Cerebellar cortex (tissue), 1 donor: ENCODE data around the gene ACAA2.

Experiments used
- DNase-seq: peaks from one replicate; pipeline ENCODE4 v3.0.0-alpha.2; 2015; ENCODE audit warnings: low spot score

The ACAA2 gene

GRCh38 chr18:49813319-49814146 is at the start of gene ACAA2:
Gene ACAA2 (minus strand): TSS chr18:49813533. CDS start chr18:49813484, 49 bp downstream.
- peak; percentile 79 for DNase-seq

GRCh38 chr18:49862656-49863385 is 49.5 kb upstream of the ACAA2 start:
- DNase-seq, result peak; percentile 91

GRCh38 chr18:49861659-49862058 is 48.3 kb upstream of the ACAA2 start:
- peak; percentile 52 for DNase-seq

GRCh38 chr18:49859725-49860124 is 46.4 kb upstream of the ACAA2 start:
- DNase-seq, result no peak

GRCh38 chr18:49859021-49859359 is 45.7 kb upstream of the ACAA2 start:
- no peak for DNase-seq

GRCh38 chr18:49858309-49859020 is 45.1 kb upstream of the ACAA2 start:
- DNase-seq, result peak; percentile 62

GRCh38 chr18:49857708-49858107 is 44.4 kb upstream of the ACAA2 start:
- DNase-seq, result no peak

GRCh38 chr18:49856496-49856895 is 43.2 kb upstream of the ACAA2 start:
- DNase-seq, result peak; percentile 66

- DNase-seq, result no peak
Observed at GRCh38 chr18:49855711-49856415, 42.5 kb upstream of the ACAA2 start.

- no peak for DNase-seq
Observed at GRCh38 chr18:49854681-49855080, 41.3 kb upstream of the ACAA2 start.

- no peak for DNase-seq
Observed at GRCh38 chr18:49853436-49853835, 40.1 kb upstream of the ACAA2 start.

GRCh38 chr18:49853011-49853410 is 39.7 kb upstream of the ACAA2 start:
- no peak for DNase-seq

GRCh38 chr18:49851624-49852023 is 38.3 kb upstream of the ACAA2 start:
- no peak for DNase-seq

GRCh38 chr18:49850636-49851035 is 37.3 kb upstream of the ACAA2 start:
- no peak for DNase-seq

- peak; percentile 56 for DNase-seq
Observed at GRCh38 chr18:49849331-49850217, 36.2 kb upstream of the ACAA2 start.

GRCh38 chr18:49848115-49848514 is 34.8 kb upstream of the ACAA2 start:
- no peak for DNase-seq

- DNase-seq, result no peak
Observed at GRCh38 chr18:49847524-49847923, 34.2 kb upstream of the ACAA2 start.

- DNase-seq, result no peak
Observed at GRCh38 chr18:49846718-49847470, 33.6 kb upstream of the ACAA2 start.

GRCh38 chr18:49846361-49846662 is 33.0 kb upstream of the ACAA2 start:
- DNase-seq, result no peak

GRCh38 chr18:49845629-49846360 is 32.5 kb upstream of the ACAA2 start:
- DNase-seq, result no peak
